H1 (cell line): ENCODE measurements around the gene LRBA.

Experiments used
- RXRA ChIP-seq: IDR thresholded peaks from 2 replicates; pipeline ENCODE4 v1.6.1; 2011; ENCODE audit warnings: low read depth, mild to moderate bottlenecking, low read length, moderate library complexity; ENCODE audit not compliant: insufficient read depth
- SIRT6 ChIP-seq: IDR thresholded peaks from one replicate; pipeline ENCODE4 v1.7.1; 2012; ENCODE audit warnings: low read length, inconsistent platforms
- TF ChIP-seq, protein P1 (sequence below), 3 experiments: IDR thresholded peaks; 1 replicate in 2 of 3; 2 replicates in 1 of 3; pipeline versions ENCODE4 v1.5.1 to v1.6.1; 2011; ENCODE audit warnings: low read length in 3 of 3, mild to moderate bottlenecking in 3 of 3, inconsistent platforms in 2 of 3, low read depth in 1 of 3, moderate library complexity in 1 of 3; ENCODE audit not compliant: insufficient read depth in 1 of 3; ENCODE audit errors: control extremely low read depth in 1 of 3

DNA sequence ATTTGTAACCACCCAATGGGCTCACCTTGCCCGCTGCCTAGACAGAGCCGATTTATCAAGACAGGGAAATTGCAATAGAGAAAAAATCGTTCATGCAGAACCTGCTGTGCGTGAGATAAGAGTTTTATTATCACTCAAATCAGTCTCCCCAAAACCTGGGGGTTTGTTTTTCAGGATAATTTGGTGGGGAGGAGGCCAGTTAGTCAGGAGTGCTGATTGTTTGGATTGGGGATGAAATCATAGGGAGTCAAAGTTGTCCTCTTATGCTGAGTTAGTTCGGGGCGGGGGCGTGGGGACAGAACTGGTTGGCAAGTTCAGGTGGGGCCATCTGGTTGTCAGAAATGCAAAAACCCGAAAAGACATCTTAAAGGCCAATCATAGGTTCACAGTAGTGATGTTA is 230.1 kb downstream of the LRBA start:
- TF ChIP-seq, protein P1, sequence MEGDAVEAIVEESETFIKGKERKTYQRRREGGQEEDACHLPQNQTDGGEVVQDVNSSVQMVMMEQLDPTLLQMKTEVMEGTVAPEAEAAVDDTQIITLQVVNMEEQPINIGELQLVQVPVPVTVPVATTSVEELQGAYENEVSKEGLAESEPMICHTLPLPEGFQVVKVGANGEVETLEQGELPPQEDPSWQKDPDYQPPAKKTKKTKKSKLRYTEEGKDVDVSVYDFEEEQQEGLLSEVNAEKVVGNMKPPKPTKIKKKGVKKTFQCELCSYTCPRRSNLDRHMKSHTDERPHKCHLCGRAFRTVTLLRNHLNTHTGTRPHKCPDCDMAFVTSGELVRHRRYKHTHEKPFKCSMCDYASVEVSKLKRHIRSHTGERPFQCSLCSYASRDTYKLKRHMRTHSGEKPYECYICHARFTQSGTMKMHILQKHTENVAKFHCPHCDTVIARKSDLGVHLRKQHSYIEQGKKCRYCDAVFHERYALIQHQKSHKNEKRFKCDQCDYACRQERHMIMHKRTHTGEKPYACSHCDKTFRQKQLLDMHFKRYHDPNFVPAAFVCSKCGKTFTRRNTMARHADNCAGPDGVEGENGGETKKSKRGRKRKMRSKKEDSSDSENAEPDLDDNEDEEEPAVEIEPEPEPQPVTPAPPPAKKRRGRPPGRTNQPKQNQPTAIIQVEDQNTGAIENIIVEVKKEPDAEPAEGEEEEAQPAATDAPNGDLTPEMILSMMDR (IDR thresholded peaks at IDR 0.05; ENCODE audit: control extremely low read depth in 1 of 3, insufficient read depth in 1 of 3, low read depth in 1 of 3, low read length in 3 of 3) = no peak
- TF ChIP-seq SIRT6 = no peak
- no peak for TF ChIP-seq RXRA
